H7 (cell line): ENCODE results near the gene PRSS35. TPM values are rescaled to one million over a fixed set of nuclear protein-coding genes. Genes with fewer than 3 reads are reported as not detected.
"Not testable (repeated sequence)": the region's sequence is repeated elsewhere in the genome, so short reads cannot be mapped to it uniquely, and the experiment has no call there.

Experiments
- DNase-seq: peaks from one replicate; pipeline ENCODE4 v3.0.0; 2012
- H3K27me3 ChIP-seq: 2 replicates; pipeline ENCODE4 v1.6.0; 2011; ENCODE audit warnings: mild to moderate bottlenecking, low read length; ENCODE audit not compliant: control insufficient read depth, insufficient read depth
- H3K36me3 ChIP-seq: replicated peaks from 2 replicates; pipeline ENCODE4 v1.5.1; 2011; ENCODE audit warnings: low read length; ENCODE audit not compliant: control insufficient read depth, insufficient read depth
- H3K4me3 ChIP-seq: 2 replicates; pipeline ENCODE4 v1.5.1; 2011; ENCODE audit warnings: low read depth, mild to moderate bottlenecking, control low read depth, low read length, moderate library complexity; ENCODE audit not compliant: insufficient read depth
- total RNA-seq: library from RNA; depleted of rRNA; stranded (reverse); fragments of >200 nt; shearing (Covaris generic); gene quantifications from 2 replicates; pipeline ENCODE4 v1.2.3, GENCODE V29; 2014; rRNA removed

PRSS35 gene
- total RNA-seq, 1 experiment from 2014 or later: 1.6 TPM

- H3K27me3 ChIP-seq, H3K36me3 ChIP-seq, H3K4me3 ChIP-seq, DNase-seq: not testable (repeated sequence)
These were observed 38.1 kb downstream of the PRSS35 start for GRCh38 chr6:83550482-83550881.

DNA sequence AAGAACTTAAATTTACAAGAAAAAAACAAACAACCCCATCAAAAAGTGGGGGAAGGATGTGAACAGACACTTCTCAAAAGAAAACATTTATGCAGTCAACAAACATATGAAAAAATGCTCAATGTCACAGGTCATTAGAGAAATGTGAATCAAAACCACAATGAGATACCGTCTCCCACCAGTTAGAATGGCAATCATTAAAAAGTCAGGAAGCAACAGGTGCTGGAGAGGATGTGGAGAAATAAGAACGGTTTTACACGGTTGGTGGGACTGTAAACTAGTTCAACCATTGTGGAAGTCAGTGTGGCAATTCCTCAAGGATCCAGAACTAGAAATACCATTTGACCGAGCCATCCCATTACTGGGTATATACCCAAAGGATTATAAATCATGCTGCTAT lies 39.4 kb downstream of the PRSS35 start:
- DNase-seq, H3K36me3 ChIP-seq, H3K27me3 ChIP-seq, H3K4me3 ChIP-seq: not testable (repeated sequence)

DNA sequence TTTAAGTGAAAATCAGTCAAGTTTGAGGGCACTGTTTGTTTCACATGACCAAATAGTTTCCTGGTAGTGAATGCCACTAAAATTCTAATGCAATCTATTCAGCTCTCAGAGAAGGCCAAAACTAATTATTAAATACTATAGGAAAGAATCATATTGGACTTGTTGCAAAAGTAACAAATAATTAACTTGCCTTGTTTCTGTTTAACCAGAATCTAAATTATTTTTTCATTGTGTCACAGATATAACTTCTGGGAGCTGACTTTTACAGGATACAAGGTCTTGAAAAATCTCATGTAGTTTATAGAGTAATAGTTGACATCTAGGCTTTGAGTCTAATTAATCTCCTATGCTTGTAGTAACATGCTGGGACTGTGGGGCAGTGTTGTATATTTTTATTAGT lies 44.5 kb downstream of the PRSS35 start:
- Histone ChIP-seq H3K27me3 (no peaks in the 10 kb centered on the region), H3K36me3 (no peaks in the 10 kb centered on the region), H3K4me3 (no peak overlapping the region)
- DNase-seq: no peak

DNA sequence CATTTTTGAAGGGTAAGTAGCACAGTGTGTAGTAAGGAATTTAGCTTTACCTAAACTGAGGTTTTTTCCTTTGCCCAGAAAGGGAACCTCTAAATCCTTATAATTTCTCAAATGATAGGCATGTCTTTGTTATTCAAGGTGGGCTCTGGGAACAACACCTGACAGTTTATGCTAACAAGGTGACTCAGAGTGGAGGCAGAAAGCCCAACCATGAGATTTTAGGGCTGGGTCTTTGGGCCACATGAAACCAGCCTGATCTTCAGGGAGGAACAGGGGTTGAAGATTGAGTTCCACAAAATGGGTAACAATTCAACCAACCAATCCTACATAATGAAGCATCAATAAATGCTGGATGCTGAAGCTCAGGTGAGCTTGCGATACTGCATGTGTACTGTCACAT lies 46.6 kb downstream of the PRSS35 start:
- H3K4me3 ChIP-seq: no peak overlapping the region
- DNase-seq: no peak

GRCh38 chr6:83571663-83572185 lies 59.4 kb downstream of the PRSS35 start:
- not testable (repeated sequence) for H3K36me3 ChIP-seq, H3K27me3 ChIP-seq, DNase-seq, H3K4me3 ChIP-seq

More for the DNA sequence above, 46.6 kb downstream of the PRSS35 start:
- Histone ChIP-seq H3K27me3 (no peaks in the 10 kb centered on the region), H3K36me3 (no peaks in the 10 kb centered on the region)

- H3K27me3 ChIP-seq: no peaks in the 10 kb centered on the region
- H3K36me3 ChIP-seq: no peaks in the 10 kb centered on the region
- DNase-seq: no peak
- H3K4me3 ChIP-seq: no peak overlapping the region
These were observed 62.4 kb downstream of the PRSS35 start for GRCh38 chr6:83574783-83575182.

Other genes starting within 250 kb of the PRSS35 start
- 3.4 and 3.9 TPM in 2 replicates for gene ME1, start 81.5 kb upstream of the PRSS35 start, total RNA-seq
- 0.45 and 0.67 TPM in 2 replicates for gene SNAP91, start 196.6 kb downstream of the PRSS35 start, total RNA-seq